Right cardiac atrium (tissue), 5 donors: Measurements from ENCODE around the gene CPVL. TPM values are rescaled to one million over a fixed set of nuclear protein-coding genes. Genes with fewer than 3 reads are reported as not detected.

Experiments used
- ATAC-seq, 2 donors: fragments of 200-7000 bp; cut with Tn5 transposase; one replicate each; pipeline versions ENCODE4 v1.8.0 to v1.9.1; 2020; ENCODE audit warnings: moderate library complexity in 2 of 2, mild to moderate bottlenecking in 1 of 2
- DNase-seq, 3 donors: peaks; one replicate each; pipeline ENCODE4 v3.0.0-alpha.2; 2020
- H3K27ac ChIP-seq: one replicate; pipeline ENCODE4 v1.5.1; 2013; ENCODE audit warnings: mild to moderate bottlenecking, low read length, control low read depth, moderate library complexity
- H3K27me3 ChIP-seq: one replicate; pipeline ENCODE4 v1.6.1; 2013; ENCODE audit not compliant: control insufficient read depth, insufficient read depth
- H3K4me1 ChIP-seq: one replicate; pipeline ENCODE4 v1.6.1; 2013; ENCODE audit warnings: low read length; ENCODE audit not compliant: control insufficient read depth, insufficient read depth
- H3K4me3 ChIP-seq: one replicate; pipeline ENCODE4 v1.5.1; 2013; ENCODE audit warnings: low read length, control low read depth
- H3K9me3 ChIP-seq: one replicate; pipeline ENCODE4 v1.6.1; 2013; ENCODE audit warnings: low read length; ENCODE audit not compliant: control insufficient read depth
- WGBS: extraction: QIAGEN DNeasy Blood & Tissue Kit; methylation state at CpG from one replicate; pipeline ENCODE4 v1.1.7; 2013; 5-methylcytosine and 5-hydroxymethylcytosine counted together
- intact Hi-C, 4 donors: fragments of 100-400 bp; cut with DNase I; formaldehyde crosslinking; loops; one replicate each; pipeline versions ENCODE4 v1.11.0 to v1.14.0; 2022 to 2023
- polyA plus RNA-seq: library from polyadenylated mRNA; stranded (reverse); fragments of 200-250 nt; gene quantifications from one replicate; pipeline ENCODE4 v1.2.3, GENCODE V29; 2013
- total RNA-seq, 4 donors: library from RNA; stranded (reverse); fragmentation: NEBNext Ultra II Directional; extraction: Animal tissue kit (Norgen Biotek cat#: 25700); gene quantifications; one replicate each; pipeline ENCODE4 v1.2.1, GENCODE V29; 2021
- donor health status: healthy with polysubstance abuse.
- donor health status: DM: no; HTN: yes; CAD: no.
- donor health status: DM: no; HTN: no; CAD: no.
- donor health status: DM: no; HTN: yes; CAD: no; lungs with severe emphysema.
- donor health status: DM: yes; HTN: yes; CAD: no.

Gene CPVL
- total and polyA plus RNA-seq, 5 donors, result 3.2 to 14.4 (median 10.4) TPM

DNA sequence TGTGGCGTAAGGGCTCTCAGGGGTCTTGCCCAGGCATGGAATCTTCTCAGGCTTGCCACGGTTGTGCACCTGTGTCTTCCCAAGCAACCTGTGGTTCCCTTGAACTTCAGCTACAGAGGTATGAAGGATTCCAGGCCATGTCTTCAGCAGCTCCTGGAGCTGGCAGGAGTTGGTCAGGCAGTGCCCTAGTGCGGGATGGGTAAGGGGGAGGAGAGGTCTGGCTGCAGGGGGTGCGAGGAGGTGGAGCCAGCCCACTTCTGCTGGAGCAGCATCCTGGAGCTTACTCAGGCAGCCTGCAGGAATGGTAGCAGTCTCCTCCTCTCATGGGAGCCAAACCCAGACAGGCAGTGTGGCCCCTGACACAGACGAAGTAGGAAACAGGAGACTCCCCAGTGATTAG, 184.4 kb downstream of the CPVL start:
- no peak for ATAC-seq
- intact Hi-C loops, result no loop called here
- Histone ChIP-seq H3K9me3 (no peaks in the 10 kb centered on the region), H3K27me3 (no peaks in the 10 kb centered on the region), H3K4me3 (no peak overlapping the region), H3K4me1 (peaks cover 3% of the 10 kb centered on the region), H3K27ac (no peak overlapping the region)
- no peak for DNase-seq
- WGBS, result 74% methylated on average over 5 of the region's 5 CpGs

DNA sequence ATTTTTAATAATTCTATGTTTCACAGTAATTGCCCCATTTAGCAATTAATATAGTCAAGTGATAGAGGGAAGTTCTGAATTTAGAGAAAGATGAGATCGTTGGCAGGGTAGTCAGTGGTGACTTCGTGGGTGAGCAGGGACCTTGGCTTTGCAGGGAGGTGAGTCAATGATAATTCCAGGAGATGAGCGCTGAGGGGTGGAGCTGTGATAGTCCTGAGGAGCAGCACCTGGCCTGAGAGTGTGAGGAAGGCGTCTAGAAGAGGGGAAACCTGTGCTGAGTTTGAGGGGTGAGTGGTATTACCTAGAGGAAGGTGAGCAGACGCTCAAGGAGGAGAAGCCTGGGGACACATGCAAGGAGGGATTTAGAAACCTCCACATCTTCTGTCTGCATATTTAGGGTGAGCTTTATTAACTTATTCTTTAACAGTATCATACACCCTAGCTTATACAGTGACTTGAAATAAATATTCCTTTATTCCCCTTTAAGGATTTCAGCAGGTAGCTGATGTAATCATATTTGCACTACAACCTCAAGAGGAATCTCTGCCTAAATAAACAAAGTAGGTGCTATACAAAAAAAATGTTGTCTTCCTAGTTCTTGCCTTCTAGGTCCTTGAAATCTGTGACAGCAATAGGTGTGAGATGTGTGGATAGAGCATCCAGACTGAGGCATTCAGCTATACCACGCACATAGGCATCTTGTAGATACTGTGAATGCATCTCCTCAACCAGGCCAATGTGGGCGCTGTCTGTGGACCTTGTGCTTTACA, 186.1 kb downstream of the CPVL start:
- no peak for DNase-seq
- Histone ChIP-seq H3K27me3 (no peaks in the 10 kb centered on the region), H3K4me3 (no peak overlapping the region), H3K9me3 (no peaks in the 10 kb centered on the region), H3K27ac (no peak overlapping the region), H3K4me1 (peaks cover 6% of the 10 kb centered on the region)
- intact Hi-C loops, result no loop called here
- WGBS, result 87% methylated on average over 7 of the region's 7 CpGs
- no peak for ATAC-seq

DNA sequence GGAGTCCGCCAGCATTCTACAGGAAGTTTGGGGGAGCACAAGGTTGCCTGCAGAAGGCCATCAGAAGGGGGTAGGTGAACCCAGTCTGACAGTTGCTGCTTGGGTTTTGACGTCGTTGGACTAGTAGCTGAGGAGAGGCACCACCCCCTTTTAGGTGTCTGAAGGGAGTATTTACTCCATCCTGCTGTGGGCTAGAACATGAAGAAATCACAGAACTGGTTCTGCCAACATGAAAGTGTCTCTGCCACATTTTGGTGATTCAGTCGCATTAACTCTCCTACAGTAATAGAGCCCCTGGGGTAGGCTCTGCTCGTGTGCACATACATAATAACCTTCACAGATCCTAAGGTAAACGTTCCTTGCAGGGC, 187.4 kb downstream of the CPVL start:
- ATAC-seq (no peak), DNase-seq (no peak)
- H3K9me3 ChIP-seq, result no peaks in the 10 kb centered on the region
- H3K4me1 ChIP-seq, result peaks cover 6% of the 10 kb centered on the region
- no peak overlapping the region for H3K4me3 ChIP-seq
- 61% methylated on average over 6 of the region's 6 CpGs for WGBS
- intact Hi-C loops, result loop anchor here in 2 of 4 donors (5.0 to 10.0 kb wide), 3 partner anchors 56 to 146 kb away; no protein-coding TSS in a partner anchor
- no peaks in the 10 kb centered on the region for H3K27me3 ChIP-seq
- H3K27ac ChIP-seq, result no peak overlapping the region

DNA sequence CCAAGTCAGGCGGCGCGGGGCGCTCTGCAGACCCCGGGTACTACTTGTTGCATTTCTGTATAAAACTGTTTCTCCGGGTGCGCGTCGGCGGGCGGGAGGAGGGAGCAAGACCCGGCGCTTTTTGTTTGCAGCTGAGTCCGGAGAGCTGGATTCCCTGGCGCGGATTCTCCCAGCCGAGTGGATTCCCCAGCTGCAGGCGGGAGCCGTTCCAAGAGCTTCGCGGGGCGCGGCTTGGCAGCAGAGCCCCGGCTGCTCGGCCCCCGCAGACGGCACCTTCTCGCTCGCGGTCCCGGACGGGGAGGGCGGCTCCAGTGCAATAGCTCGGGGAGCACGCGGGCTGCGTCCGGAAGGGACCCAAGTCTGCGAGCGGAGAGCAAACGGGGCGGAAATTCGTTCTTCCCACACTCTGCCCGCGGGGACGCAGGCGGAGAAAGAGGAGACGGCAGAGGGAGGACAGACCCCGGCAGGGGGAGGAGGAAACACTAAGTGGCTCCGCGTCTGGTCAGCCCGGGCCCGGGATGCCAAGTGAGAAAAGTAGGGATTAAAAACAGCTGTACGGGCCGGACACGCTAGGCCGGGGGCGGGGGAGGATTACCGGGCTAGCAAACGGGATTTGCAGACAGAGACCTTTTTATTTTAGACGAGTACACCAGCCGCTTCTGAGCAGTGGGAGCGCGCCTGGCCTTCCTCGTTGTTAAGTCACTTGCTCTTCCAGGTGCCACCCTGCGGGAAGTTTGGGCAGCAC, 187.9 kb downstream of the CPVL start, which contains the start of gene TRIL:
TRIL (minus strand) TSS at position 96 of the 745 bp plus-strand sequence. CDS start 284 bp downstream, outside the sequence.
- peak within 1 kb of the TSS; percentile 44 for H3K4me3 ChIP-seq
- peaks cover 6% of the 10 kb centered on the region for H3K4me1 ChIP-seq
- WGBS, result 4% methylated on average over 66 of the region's 66 CpGs
- intact Hi-C loops, result loop anchor here in 2 of 4 donors (5.0 to 10.0 kb wide), 3 partner anchors 56 to 146 kb away; no protein-coding TSS in a partner anchor
- no peaks in the 10 kb centered on the region for H3K27me3 ChIP-seq
- ATAC-seq (peak; percentile 68), DNase-seq (peak; percentile 85 to 95 (median 94))
- H3K27ac ChIP-seq, result no peak within 1 kb of the TSS
- H3K9me3 ChIP-seq, result no peaks in the 10 kb centered on the region

DNA sequence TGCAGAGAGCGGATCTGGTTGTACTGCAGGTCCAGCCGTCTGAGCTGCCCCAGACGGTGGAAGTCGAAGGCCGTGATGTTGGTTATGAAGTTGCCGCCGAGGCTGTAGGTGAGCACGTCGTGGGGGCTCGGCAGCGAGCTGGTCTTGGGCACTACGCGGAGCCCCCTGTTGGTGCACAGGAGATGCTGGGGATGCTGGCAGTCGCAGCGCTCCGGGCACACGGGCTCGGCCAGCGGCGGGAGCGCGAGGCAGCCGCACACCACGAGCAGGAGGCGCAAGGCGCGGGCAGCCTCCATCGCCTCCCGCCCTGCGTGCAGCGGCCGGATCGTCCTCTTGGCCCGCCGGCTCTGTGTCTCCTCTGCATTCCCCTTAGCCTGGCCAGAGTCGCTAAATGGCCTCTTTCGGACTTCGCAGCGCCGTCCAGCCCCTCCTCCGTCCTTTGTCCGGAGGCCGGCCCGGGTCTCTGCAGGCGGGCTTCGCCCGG, 188.5 kb downstream of the CPVL start:
- peaks cover 6% of the 10 kb centered on the region for H3K4me1 ChIP-seq
- peak overlapping the region; percentile 44 for H3K4me3 ChIP-seq
- H3K27ac ChIP-seq, result no peak overlapping the region
- intact Hi-C loops, result loop anchor here in 2 of 4 donors (2.0 to 10.0 kb wide), 4 partner anchors 31 to 147 kb away; no protein-coding TSS in a partner anchor
- H3K9me3 ChIP-seq, result no peaks in the 10 kb centered on the region
- DNase-seq (no peak), ATAC-seq (peak; percentile 12 to 31)
- no peaks in the 10 kb centered on the region for H3K27me3 ChIP-seq
- 2% methylated on average over 47 of the region's 47 CpGs for WGBS

DNA sequence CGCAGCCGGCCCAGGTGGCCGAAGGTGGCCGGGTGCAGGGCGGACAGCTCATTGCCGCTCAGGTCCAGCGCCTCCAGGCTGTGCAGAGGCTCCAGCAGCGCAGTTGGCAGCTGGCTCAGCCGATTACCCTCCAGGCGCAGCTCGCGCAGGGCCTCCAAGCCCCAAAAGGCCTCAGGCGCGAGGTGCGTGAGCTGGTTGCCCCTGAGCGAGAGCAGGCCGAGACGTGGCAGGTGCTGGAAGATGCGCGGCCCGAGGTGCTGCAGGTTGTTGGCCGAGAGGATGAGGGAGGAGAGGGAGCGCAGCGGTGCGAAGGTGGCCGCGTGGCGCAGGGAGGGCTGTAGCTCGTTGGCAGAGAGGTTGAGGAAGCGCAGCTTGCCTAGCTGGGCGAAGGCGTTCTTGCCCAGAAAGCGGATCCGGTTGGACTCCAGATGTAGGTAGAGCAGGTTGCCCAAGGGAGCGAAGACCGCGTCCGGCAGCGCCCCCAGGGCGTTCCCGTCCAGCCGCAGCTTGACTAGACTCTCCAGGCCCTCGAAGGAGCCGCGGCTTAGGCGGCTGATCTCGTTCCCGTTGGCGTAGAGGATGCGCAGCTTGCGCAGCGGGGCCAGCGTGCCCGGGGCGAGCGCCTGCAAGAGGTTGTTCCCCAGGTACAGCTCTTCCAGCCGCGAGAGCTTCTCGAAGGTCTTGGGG, 189.1 kb downstream of the CPVL start:
- DNase-seq (peak; percentile 28 to 73 (median 69)), ATAC-seq (peak; percentile 33 to 36)
- peak overlapping the region; percentile 44 for H3K4me3 ChIP-seq
- intact Hi-C loops, result loop anchor here in 2 of 4 donors (2.0 to 10.0 kb wide), 4 partner anchors 30 to 148 kb away; no protein-coding TSS in a partner anchor
- H3K27me3 ChIP-seq, result no peaks in the 10 kb centered on the region
- no peak overlapping the region for H3K27ac ChIP-seq
- 2% methylated on average over 59 of the region's 59 CpGs for WGBS
- peaks cover 6% of the 10 kb centered on the region for H3K4me1 ChIP-seq
- H3K9me3 ChIP-seq, result no peaks in the 10 kb centered on the region

DNA sequence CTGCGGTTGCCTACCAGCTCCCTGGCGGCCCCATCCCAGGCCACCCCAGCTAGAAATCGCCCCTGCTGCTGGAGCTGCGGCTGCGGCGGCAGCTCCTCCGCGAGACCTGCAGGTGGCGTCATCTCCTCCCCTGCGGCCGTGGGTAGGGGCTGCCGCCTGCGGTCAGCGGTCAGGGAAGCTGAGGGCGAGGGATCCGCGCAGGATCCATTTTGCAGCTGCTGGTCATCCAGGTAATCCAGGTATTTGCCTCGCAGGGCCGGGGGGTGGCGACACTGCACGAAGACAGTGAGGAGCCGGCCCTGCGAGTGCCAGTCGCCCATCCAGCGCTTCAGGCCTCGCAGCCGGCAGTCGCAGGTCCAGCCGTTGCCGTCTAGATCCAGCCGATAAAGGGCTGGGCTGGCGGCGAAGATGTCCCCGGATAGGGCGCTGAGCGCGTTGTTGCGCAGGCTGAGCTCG, 189.7 kb downstream of the CPVL start:
- H3K4me3 ChIP-seq, result peak overlapping the region; percentile 30
- intact Hi-C loops, result loop anchor here in 2 of 4 donors (2.0 to 10.0 kb wide), 4 partner anchors 30 to 148 kb away; no protein-coding TSS in a partner anchor
- H3K9me3 ChIP-seq, result no peaks in the 10 kb centered on the region
- peaks cover 6% of the 10 kb centered on the region for H3K4me1 ChIP-seq
- 1% methylated on average over 39 of the region's 39 CpGs for WGBS
- H3K27me3 ChIP-seq, result no peaks in the 10 kb centered on the region
- no peak overlapping the region for H3K27ac ChIP-seq
- ATAC-seq, result peak; percentile 71 to 72
- peak; percentile 67 to 89 (median 85) for DNase-seq

DNA sequence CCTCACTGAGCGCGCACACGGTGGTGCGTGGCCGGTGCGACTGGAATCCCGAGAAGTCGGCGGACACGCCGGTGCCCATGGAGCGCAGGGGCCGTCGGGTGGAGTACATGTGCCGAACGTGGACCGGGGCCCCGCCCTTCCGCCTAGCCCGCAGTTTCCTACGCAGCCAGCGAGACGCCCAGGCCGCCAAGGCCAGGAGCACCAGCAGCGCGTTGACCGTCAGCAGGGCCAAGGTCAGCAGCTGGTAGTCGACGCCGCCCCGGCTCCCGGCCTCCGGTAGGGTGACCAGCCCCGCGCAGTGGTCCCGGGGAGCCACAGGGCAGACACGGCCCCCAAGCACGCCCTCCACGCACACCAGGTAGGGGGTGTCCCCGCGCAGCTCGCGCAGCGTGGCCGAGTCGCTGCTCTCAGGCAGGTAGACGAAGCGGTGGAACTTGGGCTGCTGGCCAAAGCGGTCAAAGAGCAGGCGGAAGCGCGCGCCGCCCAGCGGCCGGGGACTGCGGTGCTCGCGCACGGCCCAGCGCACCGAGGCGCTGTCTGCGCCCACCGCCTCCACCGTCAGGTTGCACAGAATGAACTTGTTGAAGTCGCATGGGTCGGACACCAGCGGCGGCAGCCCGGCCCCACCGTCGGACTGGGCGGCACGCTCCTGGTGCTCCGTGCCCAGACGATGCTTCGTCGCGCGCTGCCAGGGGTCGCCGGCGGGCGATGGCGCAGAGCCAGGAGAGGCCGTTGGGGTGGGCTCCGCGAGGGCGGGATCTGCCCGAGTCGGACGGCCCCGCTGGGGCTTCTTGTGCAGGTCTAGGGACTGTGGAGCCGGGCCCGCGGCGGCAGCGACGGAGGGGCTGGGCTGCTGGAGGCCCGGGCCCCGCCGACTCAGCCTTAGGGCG, 190.4 kb downstream of the CPVL start:
- Histone ChIP-seq H3K9me3 (no peaks in the 10 kb centered on the region), H3K4me1 (peaks cover 6% of the 10 kb centered on the region), H3K4me3 (peak overlapping the region; percentile 30), H3K27ac (no peak overlapping the region), H3K27me3 (no peaks in the 10 kb centered on the region)
- ATAC-seq (peak; percentile 63 to 68), DNase-seq (peak; percentile 79 to 93 (median 91))
- intact Hi-C loops, result loop anchor here in 2 of 4 donors (2.0 to 10.0 kb wide), 4 partner anchors 29 to 149 kb away; no protein-coding TSS in a partner anchor
- 5% methylated on average over 104 of the region's 104 CpGs for WGBS

DNA sequence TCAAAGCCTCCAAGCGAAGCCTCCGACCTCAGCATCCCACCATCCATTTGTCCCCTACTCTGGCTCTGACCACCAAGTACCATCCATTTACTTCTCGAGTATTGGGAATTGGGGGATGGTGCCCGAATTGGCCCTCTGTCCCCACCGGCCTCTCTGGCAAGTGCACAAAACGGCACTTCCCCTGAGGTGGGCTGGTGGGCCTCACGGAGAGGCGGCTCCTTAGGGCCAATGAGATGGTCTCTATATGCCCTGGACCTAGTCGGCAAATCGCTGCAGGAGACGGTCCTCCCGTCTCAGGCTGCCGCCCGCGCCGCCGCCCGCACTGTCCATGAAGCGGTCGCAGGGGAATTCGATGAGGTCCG, 191.0 kb downstream of the CPVL start:
- Histone ChIP-seq H3K27me3 (no peaks in the 10 kb centered on the region), H3K9me3 (no peaks in the 10 kb centered on the region), H3K27ac (no peak overlapping the region), H3K4me3 (no peak overlapping the region), H3K4me1 (peaks cover 6% of the 10 kb centered on the region)
- WGBS, result 51% methylated on average over 22 of the region's 22 CpGs
- DNase-seq (no peak), ATAC-seq (no peak)
- intact Hi-C loops, result loop anchor here in 2 of 4 donors (5.0 to 10.0 kb wide), 3 partner anchors 59 to 149 kb away; no protein-coding TSS in a partner anchor
